ENCODE data around the gene ZBTB24.

ZBTB24 gene

GRCh38 chr6:109446541-109446940 lies 36.5 kb downstream of the ZBTB24 start:
- Mint-ChIP-seq H3K36me3 (peaks cover 48 to 74% of the 10 kb centered on the region in 2 donors), H3K27me3 (no peaks in the 10 kb centered on the region), H3K27ac (peak overlapping the region; percentile 82), H3K9me3 (no peaks in the 10 kb centered on the region), H3K4me1 (peaks cover 63 to 84% of the 10 kb centered on the region in 2 donors), H3K4me3 (no peak overlapping the region)
- no peak for DNase-seq
- ATAC-seq (replicated peaks) = no peak

GRCh38 chr6:109446072-109446471 lies 36.9 kb downstream of the ZBTB24 start:
- no peaks in the 10 kb centered on the region for H3K9me3 Mint-ChIP-seq
- peaks cover 46 to 77% of the 10 kb centered on the region in 2 donors for H3K36me3 Mint-ChIP-seq
- DNase-seq = no peak
- H3K4me3 Mint-ChIP-seq = no peak overlapping the region
- peaks cover 68 to 87% of the 10 kb centered on the region in 2 donors for H3K4me1 Mint-ChIP-seq
- H3K27me3 Mint-ChIP-seq = no peaks in the 10 kb centered on the region
- peak overlapping the region; percentile 82 for H3K27ac Mint-ChIP-seq
- ATAC-seq (replicated peaks) = no peak

- Mint-ChIP-seq H3K36me3 (peaks cover 46 to 72% of the 10 kb centered on the region in 2 donors), H3K27me3 (no peaks in the 10 kb centered on the region), H3K4me1 (peaks cover 64 to 80% of the 10 kb centered on the region in 2 donors), H3K9me3 (no peaks in the 10 kb centered on the region), H3K27ac (peak overlapping the region; percentile 89), H3K4me3 (no peak overlapping the region)
- DNase-seq (no peak), ATAC-seq (replicated peaks) (no peak)
These were observed 37.6 kb downstream of the ZBTB24 start for GRCh38 chr6:109445382-109445781.

- peaks cover 53 to 61% of the 10 kb centered on the region in 2 donors for H3K4me1 Mint-ChIP-seq
- peaks cover 37 to 58% of the 10 kb centered on the region in 2 donors for H3K36me3 Mint-ChIP-seq
- ATAC-seq (replicated peaks) (no peak), DNase-seq (no peak)
- H3K4me3 Mint-ChIP-seq = peak overlapping the region in 1 of 2 donors; percentile 57
- H3K9me3 Mint-ChIP-seq = no peaks in the 10 kb centered on the region
- H3K27ac Mint-ChIP-seq = peak overlapping the region; percentile 77
- H3K27me3 Mint-ChIP-seq = no peaks in the 10 kb centered on the region
These were observed 39.5 kb downstream of the ZBTB24 start for GRCh38 chr6:109443425-109443950.

- Mint-ChIP-seq H3K27ac (peak overlapping the region; percentile 99), H3K9me3 (no peaks in the 10 kb centered on the region), H3K4me1 (peaks cover 43 to 52% of the 10 kb centered on the region in 2 donors), H3K27me3 (no peaks in the 10 kb centered on the region), H3K4me3 (peak overlapping the region; percentile 96 to 99), H3K36me3 (peaks cover 28 to 48% of the 10 kb centered on the region in 2 donors)
- ATAC-seq (replicated peaks) (no peak), DNase-seq (no peak)
These were observed 40.6 kb downstream of the ZBTB24 start for GRCh38 chr6:109442393-109442924.

GRCh38 chr6:109441069-109441816 lies 41.8 kb downstream of the ZBTB24 start:
- DNase-seq (no peak), ATAC-seq (replicated peaks) (peak; percentile 25 to 34)
- no peaks in the 10 kb centered on the region for H3K27me3 Mint-ChIP-seq
- no peaks in the 10 kb centered on the region for H3K9me3 Mint-ChIP-seq
- peaks cover 37 to 45% of the 10 kb centered on the region in 2 donors for H3K4me1 Mint-ChIP-seq
- H3K36me3 Mint-ChIP-seq = peaks cover 23 to 39% of the 10 kb centered on the region in 2 donors
- H3K27ac Mint-ChIP-seq = peak overlapping the region; percentile 99
- peak overlapping the region; percentile 96 to 99 for H3K4me3 Mint-ChIP-seq

GRCh38 chr6:109440331-109441068 lies 42.5 kb downstream of the ZBTB24 start, which contains the start of the genes PPIL6 and SMPD2:
PPIL6 (minus strand) TSS chr6:109440628; CDS start chr6:109440590, 38 bp downstream.
SMPD2 (plus strand) TSS chr6:109440724; CDS start chr6:109441122, 398 bp downstream.
- Mint-ChIP-seq H3K4me1 (peaks cover 34 to 38% of the 10 kb centered on the region in 2 donors), H3K27ac (peak within 1 kb of the TSS; percentile 99), H3K36me3 (peaks cover 22 to 32% of the 10 kb centered on the region in 2 donors), H3K4me3 (peak within 1 kb of the TSS; percentile 96 to 99), H3K9me3 (no peaks in the 10 kb centered on the region), H3K27me3 (no peaks in the 10 kb centered on the region)
- ATAC-seq (replicated peaks) (peak; percentile 86 to 92), DNase-seq (peak; percentile 75)

GRCh38 chr6:109436041-109436440 lies 47.0 kb downstream of the ZBTB24 start:
- peaks cover 0 to 2% of the 10 kb centered on the region in 2 donors for H3K4me1 Mint-ChIP-seq
- no peaks in the 10 kb centered on the region for H3K9me3 Mint-ChIP-seq
- peaks cover 0 to 3% of the 10 kb centered on the region in 2 donors for H3K36me3 Mint-ChIP-seq
- no peak overlapping the region for H3K4me3 Mint-ChIP-seq
- ATAC-seq (replicated peaks) (no peak), DNase-seq (no peak)
- no peak overlapping the region for H3K27ac Mint-ChIP-seq
- H3K27me3 Mint-ChIP-seq = no peaks in the 10 kb centered on the region

GRCh38 chr6:109434456-109434855 lies 48.6 kb downstream of the ZBTB24 start:
- Mint-ChIP-seq H3K36me3 (peaks cover 0 to 3% of the 10 kb centered on the region in 2 donors), H3K4me3 (no peak overlapping the region), H3K4me1 (no peaks in the 10 kb centered on the region), H3K27ac (no peak overlapping the region), H3K9me3 (no peaks in the 10 kb centered on the region), H3K27me3 (no peaks in the 10 kb centered on the region)
- DNase-seq (no peak), ATAC-seq (replicated peaks) (no peak)

- H3K9me3 Mint-ChIP-seq = no peaks in the 10 kb centered on the region
- H3K4me3 Mint-ChIP-seq = no peak overlapping the region
- DNase-seq (no peak), ATAC-seq (replicated peaks) (no peak)
- H3K27ac Mint-ChIP-seq = no peak overlapping the region
- H3K27me3 Mint-ChIP-seq = no peaks in the 10 kb centered on the region
- peaks cover 0 to 3% of the 10 kb centered on the region in 2 donors for H3K36me3 Mint-ChIP-seq
- H3K4me1 Mint-ChIP-seq = peaks cover 1 to 5% of the 10 kb centered on the region in 2 donors
These were observed 53.5 kb downstream of the ZBTB24 start for GRCh38 chr6:109429496-109429895.

- H3K9me3 Mint-ChIP-seq = no peaks in the 10 kb centered on the region
- no peak for ATAC-seq (replicated peaks)
- peaks cover 0 to 3% of the 10 kb centered on the region in 2 donors for H3K36me3 Mint-ChIP-seq
- no peak for DNase-seq
- no peak overlapping the region for H3K4me3 Mint-ChIP-seq
- peaks cover 3 to 9% of the 10 kb centered on the region in 2 donors for H3K4me1 Mint-ChIP-seq
- H3K27ac Mint-ChIP-seq = no peak overlapping the region
- H3K27me3 Mint-ChIP-seq = no peaks in the 10 kb centered on the region
These were observed 54.0 kb downstream of the ZBTB24 start for GRCh38 chr6:109428889-109429477.

GRCh38 chr6:109424946-109425345 lies 58.1 kb downstream of the ZBTB24 start:
- H3K27ac Mint-ChIP-seq = peak overlapping the region; percentile 14
- DNase-seq = no peak
- no peak for ATAC-seq (replicated peaks)
- peaks cover 0 to 3% of the 10 kb centered on the region in 2 donors for H3K36me3 Mint-ChIP-seq
- no peaks in the 10 kb centered on the region for H3K9me3 Mint-ChIP-seq
- no peak overlapping the region for H3K4me3 Mint-ChIP-seq
- no peaks in the 10 kb centered on the region for H3K27me3 Mint-ChIP-seq
- H3K4me1 Mint-ChIP-seq = peaks cover 11 to 20% of the 10 kb centered on the region in 2 donors

- Mint-ChIP-seq H3K36me3 (peaks cover 0 to 4% of the 10 kb centered on the region in 2 donors), H3K4me1 (peaks cover 11 to 20% of the 10 kb centered on the region in 2 donors), H3K27ac (no peak overlapping the region), H3K27me3 (no peaks in the 10 kb centered on the region), H3K9me3 (no peaks in the 10 kb centered on the region), H3K4me3 (no peak overlapping the region)
- DNase-seq (no peak), ATAC-seq (replicated peaks) (no peak)
These were observed 61.8 kb downstream of the ZBTB24 start for GRCh38 chr6:109421184-109421583.

- H3K9me3 Mint-ChIP-seq = no peaks in the 10 kb centered on the region
- H3K4me1 Mint-ChIP-seq = peaks cover 11 to 20% of the 10 kb centered on the region in 2 donors
- peaks cover 0 to 4% of the 10 kb centered on the region in 2 donors for H3K36me3 Mint-ChIP-seq
- peak; percentile 51 to 65 for ATAC-seq (replicated peaks)
- no peak overlapping the region for H3K27ac Mint-ChIP-seq
- no peak for DNase-seq
- no peaks in the 10 kb centered on the region for H3K27me3 Mint-ChIP-seq
- H3K4me3 Mint-ChIP-seq = no peak overlapping the region
These were observed 62.3 kb downstream of the ZBTB24 start for GRCh38 chr6:109420751-109421150.

All from stimulated activated naive B cell treated with anti-CD40 and anti-IgM and Interleukin-4, amounts not matched to agents 10 μg/mL and 1 μg/mL and 100 μg/mL, for 72 hours (primary cell).